HCT116 (cell line): ENCODE measurements around the gene SAMD7. TPM values are rescaled to one million over a fixed set of nuclear protein-coding genes. Genes with fewer than 3 reads are reported as not detected.

ENCODE experiments used
- ATAC-seq: fragments of 200-7000 bp; cut with Tn5 transposase; 2 replicates; pipeline ENCODE4 v1.9.1; 2020; ENCODE audit warnings: mild to moderate bottlenecking, moderate library complexity
- BruUV-seq: library from RNA; stranded (reverse); fragments of 400-500 nt; replicated peaks from 2 replicates; lab custom pipeline; 2021; lab: Mats Ljungman, UMichigan
- CTCF ChIA-PET: fragments of 300-600 bp; sonication (Branson Sonifier 250); formaldehyde crosslinking; loops from one replicate; lab custom pipeline; 2021; ENCODE audit warnings: antibody characterized with exemption; lab: Charles Lee
- POLR2A ChIA-PET: fragments of 300-600, 350-600 bp; sonication (Branson Sonifier 250); formaldehyde crosslinking; loops from one replicate; lab custom pipeline; 2021; ENCODE audit warnings: antibody characterized with exemption; lab: Charles Lee
- RAD21 ChIA-PET, 2 experiments: fragments of 300-600 bp; sonication (Branson Sonifier 250); formaldehyde crosslinking; loops; one replicate each; lab custom pipeline; 2023; ENCODE audit warnings: low total read pairs in 2 of 2; ENCODE audit not compliant: uncharacterized antibody in 2 of 2, unreplicated experiment in 2 of 2, low non-redundant PET in 1 of 2; lab: Charles Lee
- DNase-seq: peaks from one replicate; pipeline ENCODE4 v3.0.0-alpha.2; 2010; ENCODE audit warnings: low read depth, low spot score
- H2AFZ ChIP-seq: fragments of 200-600 bp; shearing (Covaris generic), sonication (generic); 2 replicates; pipeline ENCODE4 v1.6.1; 2017; ENCODE audit warnings: low read depth, mixed run types, mixed read lengths, antibody characterized with exemption, low read length; ENCODE audit not compliant: poor library complexity, severe bottlenecking
- H3K27ac ChIP-seq: 2 replicates; pipeline ENCODE4 v1.5.1; 2012; ENCODE audit warnings: low read depth, low read length
- H3K27me3 ChIP-seq: fragments of 200-600 bp; sonication (generic); 2 replicates; pipeline ENCODE4 v1.6.1; 2016; ENCODE audit warnings: mixed run types, low read length, mixed read lengths; ENCODE audit not compliant: insufficient read depth
- H3K36me3 ChIP-seq, 2 experiments: fragments of 200-500 bp in 1 of 2; fragments of 200-600 bp in 1 of 2; sonication (Bioruptor generic) in 1 of 2; sonication (generic) in 1 of 2; 2 replicates each; pipeline versions ENCODE4 v1.5.1 to v1.6.1; 2014 to 2016; ENCODE audit warnings: low read length in 2 of 2, inconsistent platforms in 1 of 2, mixed read lengths in 1 of 2, mixed run types in 1 of 2; ENCODE audit not compliant: insufficient read depth in 2 of 2, control insufficient read depth in 1 of 2
- H3K4me1 ChIP-seq, 2 experiments: fragments of 200-600 bp in 1 of 2; sonication (generic) in 1 of 2; 2 replicates each; pipeline versions ENCODE4 v1.5.1 to v1.6.1; 2012 to 2017; ENCODE audit warnings: low read length in 2 of 2, inconsistent platforms in 1 of 2, mild to moderate bottlenecking in 1 of 2, mixed read lengths in 1 of 2, mixed run types in 1 of 2, moderate library complexity in 1 of 2; ENCODE audit not compliant: insufficient read depth in 2 of 2, control insufficient read depth in 1 of 2
- H3K4me2 ChIP-seq: fragments of 200-600 bp; sonication (generic); 2 replicates; pipeline ENCODE4 v1.6.1; 2017; ENCODE audit warnings: mixed run types, low read length, mixed read lengths
- H3K4me3 ChIP-seq, 2 experiments: fragments of 200-600 bp in 1 of 2; sonication (generic) in 1 of 2; replicated peaks in 1 of 2; 2 replicates each; pipeline ENCODE4 v1.5.1; 2011 to 2016; ENCODE audit warnings: low read length in 2 of 2, control low read depth in 1 of 2, low read depth in 1 of 2, mild to moderate bottlenecking in 1 of 2, mixed read lengths in 1 of 2, mixed run types in 1 of 2
- H3K79me2 ChIP-seq: fragments of 200-600 bp; sonication (generic); 2 replicates; pipeline ENCODE4 v1.6.1; 2017; ENCODE audit warnings: mild to moderate bottlenecking, mixed run types, low read length, moderate library complexity, mixed read lengths; ENCODE audit not compliant: insufficient read depth
- H3K9ac ChIP-seq: fragments of 200-600 bp; sonication (generic); 2 replicates; pipeline ENCODE4 v1.6.1; 2016; ENCODE audit warnings: low read length, mixed read lengths
- H3K9me2 ChIP-seq: fragments of 200-600 bp; sonication (generic), shearing (Covaris generic); 2 replicates; pipeline ENCODE4 v1.6.1; 2017; ENCODE audit warnings: mixed run types, mild to moderate bottlenecking, moderate library complexity; ENCODE audit not compliant: insufficient read depth
- H3K9me3 ChIP-seq, 2 experiments: fragments of 200-500 bp in 1 of 2; fragments of 200-600 bp in 1 of 2; sonication (Bioruptor generic) in 1 of 2; sonication (generic) in 1 of 2; 2 replicates each; pipeline ENCODE4 v1.6.1; 2014 to 2017; ENCODE audit warnings: low read length in 2 of 2, mixed read lengths in 2 of 2, inconsistent platforms in 1 of 2, low read depth in 1 of 2, mild to moderate bottlenecking in 1 of 2, mixed run types in 1 of 2, moderate library complexity in 1 of 2; ENCODE audit not compliant: control insufficient read depth in 1 of 2, insufficient read depth in 1 of 2
- H4K20me1 ChIP-seq: fragments of 200-600 bp; sonication (generic), shearing (Covaris generic); 2 replicates; pipeline ENCODE4 v1.6.1; 2017; ENCODE audit warnings: mixed run types, mild to moderate bottlenecking, moderate library complexity; ENCODE audit not compliant: insufficient read depth
- ELF1 ChIP-seq: IDR thresholded peaks from 2 replicates; pipeline ENCODE4 v1.6.1; 2012; ENCODE audit warnings: low read depth, borderline replicate concordance
- EZH2 ChIP-seq: fragments of 200-600 bp; sonication (generic); IDR thresholded peaks from 2 replicates; pipeline ENCODE4 v1.6.1; 2017; ENCODE audit warnings: antibody characterized with exemption, mixed run types
- FOSL1 ChIP-seq: IDR thresholded peaks from 2 replicates; pipeline ENCODE4 v1.6.1; 2012; ENCODE audit warnings: low read depth
- MAX ChIP-seq: IDR thresholded peaks from 2 replicates; pipeline ENCODE4 v1.6.1; 2012
- POLR2AphosphoS5 ChIP-seq: IDR thresholded peaks from 2 replicates; pipeline ENCODE4 v1.6.1; 2011; ENCODE audit warnings: mild to moderate bottlenecking, low read depth, low read length, moderate library complexity
- SIN3A ChIP-seq: IDR thresholded peaks from 2 replicates; pipeline ENCODE4 v1.6.1; 2012; ENCODE audit warnings: low read depth
- SP1 ChIP-seq: IDR thresholded peaks from 2 replicates; pipeline ENCODE4 v1.6.1; 2012; ENCODE audit warnings: low read depth
- TCF7L2 ChIP-seq: IDR thresholded peaks from 2 replicates; pipeline ENCODE4 v1.7.0; 2011; ENCODE audit warnings: borderline replicate concordance, inconsistent platforms; ENCODE audit not compliant: insufficient read depth, insufficient read length; ENCODE audit errors: extremely low read depth
- ZBTB33 ChIP-seq: IDR thresholded peaks from 2 replicates; pipeline ENCODE4 v1.6.1; 2011; ENCODE audit warnings: mild to moderate bottlenecking, low read length, moderate library complexity; ENCODE audit not compliant: insufficient replicate concordance; ENCODE audit errors: extremely low read depth
- ZFX ChIP-seq: fragments of 450-650 bp; IDR thresholded peaks from 2 replicates; pipeline ENCODE4 v1.6.1; 2017
- ZNF274 ChIP-seq: fragments of 200-500 bp; sonication (Bioruptor generic); IDR thresholded peaks from 2 replicates; pipeline ENCODE4 v1.6.1; 2014; ENCODE audit warnings: mild to moderate bottlenecking, low read depth, low read length, inconsistent platforms
- intact Hi-C: fragments of 100-400 bp; cut with micrococcal nuclease; formaldehyde crosslinking; loops from 2 replicates; pipeline ENCODE4 v1.10.0; 2022
- total RNA-seq: library from RNA; stranded (reverse); gene quantifications from one replicate; pipeline ENCODE4 v1.2.1, GENCODE V29; 2021; ENCODE audit not compliant: unreplicated experiment

The SAMD7 gene
- total RNA-seq, 1 experiment from 2014 or later: not detected

GRCh38 chr3:169939320-169939719 lies 27.9 kb downstream of the SAMD7 start:
- TF ChIP-seq SIN3A (no peak), ELF1 (no peak), FOSL1 (no peak), SP1 (no peak), ZNF274 (no peak), TCF7L2 (no peak), EZH2 (no peak), ZBTB33 (no peak), MAX (no peak), ZFX (no peak), POLR2AphosphoS5 (no peak)
- H3K79me2 ChIP-seq: no peaks in the 10 kb centered on the region
- H2AFZ ChIP-seq: no peak overlapping the region
- DNase-seq (no peak), ATAC-seq (no peak)
- no peak overlapping the region for H3K9ac ChIP-seq
- no peaks in the 10 kb centered on the region for H3K9me3 ChIP-seq
- POLR2A ChIA-PET: no interaction called here
- H3K27me3 ChIP-seq: no peaks in the 10 kb centered on the region
- H3K4me2 ChIP-seq: no peak overlapping the region
- RAD21 ChIA-PET: no interaction called here
- no peak overlapping the region for H3K27ac ChIP-seq
- H3K4me3 ChIP-seq: no peak overlapping the region
- no peaks in the 10 kb centered on the region for H3K36me3 ChIP-seq
- H3K4me1 ChIP-seq: no peaks in the 10 kb centered on the region
- BruUV-seq: no TSS peak
- no peaks in the 10 kb centered on the region for H4K20me1 ChIP-seq
- H3K9me2 ChIP-seq: no peaks in the 10 kb centered on the region
- intact Hi-C loops: no loop called here
- CTCF ChIA-PET: no interaction called here
